Ovary (tissue), 9 donors: Measurements from ENCODE around the gene GJB3. TPM values are rescaled to one million over a fixed set of nuclear protein-coding genes. Genes with fewer than 3 reads are reported as not detected.
"Not testable (repeated sequence)": the region's sequence is repeated elsewhere in the genome, so short reads cannot be mapped to it uniquely, and the experiment has no call there.

ENCODE experiments used
- DNase-seq, 5 donors: peaks; one replicate each; pipeline ENCODE4 v3.0.0-alpha.2; 2019 to 2020
- H3K27ac ChIP-seq, 2 donors: fragments of 200-600 bp; one replicate each; pipeline versions ENCODE4 v1.5.1 to v1.8.0; 2019 to 2022
- H3K27me3 ChIP-seq: fragments of 200-600 bp; one replicate; pipeline ENCODE4 v1.8.0; 2022
- H3K36me3 ChIP-seq: fragments of 200-600 bp; sonication (generic); one replicate; pipeline ENCODE4 v1.5.1; 2019
- H3K4me1 ChIP-seq: one replicate; pipeline ENCODE4 v1.8.1; 2013; ENCODE audit warnings: mild to moderate bottlenecking, moderate library complexity; ENCODE audit not compliant: insufficient read depth
- H3K4me3 ChIP-seq: fragments of 200-600 bp; sonication (generic); one replicate; pipeline ENCODE4 v1.5.1; 2017
- H3K9me3 ChIP-seq, 2 donors: fragments of 200-600 bp in 1 of 2; sonication (generic) in 1 of 2; one replicate each; pipeline versions ENCODE4 v1.5.1 to v1.8.1; 2013 to 2019; ENCODE audit warnings: mild to moderate bottlenecking in 1 of 2, moderate library complexity in 1 of 2
- EP300 ChIP-seq: sonication (generic); formaldehyde crosslinking; IDR thresholded peaks from one replicate; pipeline ENCODE4 v1.6.1; 2017; ENCODE audit warnings: antibody characterized with exemption
- POLR2A ChIP-seq: fragments of 450-650 bp; IDR thresholded peaks from one replicate; pipeline ENCODE4 v1.6.1; 2017; ENCODE audit warnings: antibody characterized with exemption, mild to moderate bottlenecking, moderate library complexity
- WGBS, 3 donors: extraction: QIAGEN DNeasy Blood & Tissue Kit in 1 of 3; methylation state at CpG; one replicate each; pipeline versions ENCODE4 v1.1.5 to v1.1.7; 2013 to 2017; 5-methylcytosine and 5-hydroxymethylcytosine counted together
- intact Hi-C, 4 donors: fragments of 100-400 bp; cut with DNase I; formaldehyde crosslinking; loops; one replicate each; pipeline versions ENCODE4 v1.11.0 to v1.15.1; 2022 to 2023
- polyA plus RNA-seq, 2 donors: library from polyadenylated mRNA; stranded (reverse); fragments of 200-250 nt in 1 of 2; fragments of 350-450 nt in 1 of 2; fragmentation: Illumina TruSeq in 1 of 2; extraction: RNeasy Lipid Tissue Mini Kit (QIAGEN cat#74804) in 1 of 2; gene quantifications; one replicate each; pipeline ENCODE4 v1.2.3, GENCODE V29; 2013 to 2014
- total RNA-seq, 7 donors: library from RNA; depleted of rRNA in 2 of 7; stranded (reverse); fragments of >200 nt in 2 of 7; fragmentation: NEBNext Ultra II Directional in 3 of 7; extraction: Animal tissue kit (Norgen Biotek cat#: 25700) in 3 of 7; gene quantifications; one replicate each; pipeline versions ENCODE4 v1.1.0 to v1.2.4, GENCODE V29; 2016 to 2023
- TF ChIP-seq, protein P1 (sequence below), 3 donors: fragments of 450-650 bp in 2 of 3; fragments of 200-600 bp in 1 of 3; IDR thresholded peaks; one replicate each; pipeline versions ENCODE4 v1.5.1 to v1.8.0; 2016 to 2022; ENCODE audit warnings: antibody characterized with exemption in 3 of 3, mild to moderate bottlenecking in 1 of 3
- donor health status: DM: no; HTN: no; CAD: no; lungs with moderate emphysema.
- donor health status: DM: no; HTN: no; CAD: no.
- donor health status: Bipolar disorder and iron deficiency.
- donor health status: DM: yes; HTN: yes; CAD: no.
- donor health status: DM: no; HTN: no; CAD: no.
- donor health status: DM: yes; HTN: yes; CAD: no.

Gene GJB3
- total and polyA plus RNA-seq, 9 donors: 0.23 to 1.7 (median 0.32) TPM; not detected in 5

DNA sequence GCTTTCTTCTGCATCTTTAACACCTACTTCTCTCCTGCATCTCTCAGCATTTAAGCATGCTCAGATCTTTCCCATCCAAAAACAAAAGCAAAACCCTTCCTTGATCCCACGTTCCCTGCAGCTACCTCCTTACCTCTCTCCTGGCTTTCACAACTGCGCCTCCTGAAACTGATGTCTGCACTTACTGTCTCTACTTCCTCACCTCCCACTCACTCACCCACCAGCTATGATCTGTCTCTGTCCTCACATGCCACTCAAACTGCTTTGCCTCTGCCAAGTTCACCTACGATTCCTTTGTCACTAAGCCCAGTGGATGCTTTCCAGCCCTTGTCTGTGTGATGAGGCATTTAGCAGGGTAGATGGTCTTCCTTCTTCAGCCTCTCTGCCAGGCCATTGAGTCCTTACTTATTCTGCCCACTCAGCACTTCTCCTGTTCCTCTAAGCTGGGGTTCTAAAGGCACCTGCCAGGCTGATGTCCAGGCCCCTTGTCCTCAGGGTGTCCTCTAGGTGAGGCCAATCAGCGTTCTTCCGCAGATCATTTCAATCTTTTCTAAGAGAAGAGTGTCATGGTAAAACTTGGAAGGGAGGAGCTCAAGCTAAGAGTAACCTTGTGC lies 10.0 kb upstream of the GJB3 start:
- Histone ChIP-seq H3K4me1 (no peaks in the 10 kb centered on the region), H3K4me3 (no peak overlapping the region), H3K36me3 (no peaks in the 10 kb centered on the region), H3K27me3 (no peaks in the 10 kb centered on the region), H3K9me3 (no peaks in the 10 kb centered on the region), H3K27ac (no peak overlapping the region)
- whole genome bisulfite sequencing, 3 donors: 68 to 73% (median 73%) methylated on average over 5 of the region's 5 CpGs
- intact Hi-C loops: no loop called here
- TF ChIP-seq POLR2A: no peak
- TF ChIP-seq EP300: no peak
- TF ChIP-seq, protein P1, sequence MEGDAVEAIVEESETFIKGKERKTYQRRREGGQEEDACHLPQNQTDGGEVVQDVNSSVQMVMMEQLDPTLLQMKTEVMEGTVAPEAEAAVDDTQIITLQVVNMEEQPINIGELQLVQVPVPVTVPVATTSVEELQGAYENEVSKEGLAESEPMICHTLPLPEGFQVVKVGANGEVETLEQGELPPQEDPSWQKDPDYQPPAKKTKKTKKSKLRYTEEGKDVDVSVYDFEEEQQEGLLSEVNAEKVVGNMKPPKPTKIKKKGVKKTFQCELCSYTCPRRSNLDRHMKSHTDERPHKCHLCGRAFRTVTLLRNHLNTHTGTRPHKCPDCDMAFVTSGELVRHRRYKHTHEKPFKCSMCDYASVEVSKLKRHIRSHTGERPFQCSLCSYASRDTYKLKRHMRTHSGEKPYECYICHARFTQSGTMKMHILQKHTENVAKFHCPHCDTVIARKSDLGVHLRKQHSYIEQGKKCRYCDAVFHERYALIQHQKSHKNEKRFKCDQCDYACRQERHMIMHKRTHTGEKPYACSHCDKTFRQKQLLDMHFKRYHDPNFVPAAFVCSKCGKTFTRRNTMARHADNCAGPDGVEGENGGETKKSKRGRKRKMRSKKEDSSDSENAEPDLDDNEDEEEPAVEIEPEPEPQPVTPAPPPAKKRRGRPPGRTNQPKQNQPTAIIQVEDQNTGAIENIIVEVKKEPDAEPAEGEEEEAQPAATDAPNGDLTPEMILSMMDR (IDR thresholded peaks at IDR 0.05): no peak
- DNase-seq: no peak

DNA sequence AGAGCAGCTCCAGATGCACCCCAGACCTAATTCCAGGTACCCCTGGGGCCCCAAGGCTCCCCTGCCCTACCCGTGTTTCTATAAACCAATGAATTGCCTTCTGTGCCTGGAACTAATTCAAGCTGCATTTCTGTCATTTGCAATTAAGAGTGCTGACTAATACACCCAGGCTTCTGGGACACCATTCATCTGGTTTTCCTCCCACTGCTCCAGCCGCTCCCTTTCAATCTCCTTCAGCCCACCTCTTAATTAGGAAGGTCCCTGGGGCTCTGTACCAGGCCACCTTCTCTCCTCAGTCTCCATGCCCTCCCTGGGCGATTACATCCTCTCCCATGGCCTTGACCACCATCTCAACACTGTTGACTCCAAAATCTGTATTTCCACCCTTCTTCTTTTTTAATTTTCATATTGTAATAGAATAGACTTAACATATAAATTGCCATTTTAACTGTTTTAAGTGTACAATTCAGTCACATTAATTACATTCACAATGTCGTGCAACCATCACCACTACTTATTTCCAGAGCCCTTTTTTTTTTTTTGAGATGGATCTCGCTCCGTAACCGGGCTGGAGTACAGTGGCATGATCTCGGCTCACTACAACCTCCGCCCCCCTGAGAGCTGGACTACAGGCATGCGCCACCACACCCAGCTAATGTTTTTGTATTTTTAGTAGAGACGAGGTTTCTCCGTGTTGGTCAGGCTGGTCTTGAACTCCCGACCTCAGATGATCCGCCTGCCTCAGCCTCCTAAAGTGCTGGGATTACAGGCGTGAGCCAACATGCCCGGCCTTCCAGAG lies 9.2 kb upstream of the GJB3 start:
- no peak overlapping the region for H3K4me3 ChIP-seq
- 77 to 83% (median 82%) methylated on average over 16 of the region's 16 CpGs for WGBS, 3 donors
- no peaks in the 10 kb centered on the region for H3K4me1 ChIP-seq
- intact Hi-C loops: no loop called here
- no peaks in the 10 kb centered on the region for H3K9me3 ChIP-seq
- no peak for TF ChIP-seq EP300
- TF ChIP-seq, protein P1 (IDR thresholded peaks at IDR 0.05): no peak
- TF ChIP-seq POLR2A: no peak
- no peaks in the 10 kb centered on the region for H3K36me3 ChIP-seq
- H3K27ac ChIP-seq: no peak overlapping the region
- no peaks in the 10 kb centered on the region for H3K27me3 ChIP-seq
- DNase-seq: no peak

DNA sequence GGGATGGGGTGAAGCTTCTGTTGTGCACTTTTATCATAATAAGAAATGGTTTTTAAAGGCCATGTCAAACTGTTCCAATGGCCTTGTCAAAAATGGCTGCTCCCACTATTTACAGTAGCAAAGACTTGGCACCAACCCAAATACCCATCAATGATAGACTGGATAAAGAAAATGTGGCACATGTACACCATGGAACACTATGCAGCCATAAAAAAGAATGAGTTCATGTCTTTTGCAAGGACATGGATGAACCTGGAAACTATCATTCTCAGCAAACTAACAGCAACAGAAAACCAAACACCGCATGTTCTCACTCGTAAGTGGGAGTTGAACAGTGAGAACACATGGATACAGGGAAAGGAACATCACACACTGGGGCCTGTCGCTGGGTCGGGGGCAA lies 7.9 kb upstream of the GJB3 start:
- WGBS, 3 donors: 80 to 91% (median 81%) methylated on average over 4 of the region's 4 CpGs
- DNase-seq, intact Hi-C loops, H3K36me3 ChIP-seq, H3K4me1 ChIP-seq, H3K27me3 ChIP-seq, H3K27ac ChIP-seq, H3K9me3 ChIP-seq, H3K4me3 ChIP-seq: not testable (repeated sequence)

DNA sequence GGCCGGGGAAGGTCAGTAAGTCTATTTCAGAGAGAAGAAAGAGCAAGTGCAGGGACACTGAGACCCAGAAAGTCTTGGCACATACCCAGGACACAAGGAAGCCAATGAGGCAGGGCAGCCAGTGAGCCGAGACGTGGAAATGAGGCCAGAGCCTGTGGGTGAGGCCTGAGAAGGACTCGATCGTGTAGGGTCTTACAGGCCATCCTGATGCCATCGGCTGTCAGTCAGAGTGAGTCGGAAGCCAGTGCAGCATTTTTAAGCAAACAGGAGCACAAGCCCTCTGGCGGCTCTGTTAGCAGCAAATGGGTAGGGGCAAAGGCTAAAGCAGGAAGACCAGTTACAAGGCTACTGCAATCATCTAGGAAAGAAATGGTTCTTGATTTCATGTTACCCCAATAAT lies 6.1 kb upstream of the GJB3 start:
- no peaks in the 10 kb centered on the region for H3K4me1 ChIP-seq
- no peak overlapping the region for H3K27ac ChIP-seq
- H3K36me3 ChIP-seq: no peaks in the 10 kb centered on the region
- WGBS, 3 donors: 54 to 62% (median 55%) methylated on average over 8 of the region's 8 CpGs
- DNase-seq: no peak
- TF ChIP-seq EP300 (no peak), POLR2A (no peak)
- TF ChIP-seq, protein P1 (IDR thresholded peaks at IDR 0.05): no peak
- H3K4me3 ChIP-seq: no peak overlapping the region
- H3K27me3 ChIP-seq: no peaks in the 10 kb centered on the region
- intact Hi-C loops: no loop called here
- no peaks in the 10 kb centered on the region for H3K9me3 ChIP-seq

DNA sequence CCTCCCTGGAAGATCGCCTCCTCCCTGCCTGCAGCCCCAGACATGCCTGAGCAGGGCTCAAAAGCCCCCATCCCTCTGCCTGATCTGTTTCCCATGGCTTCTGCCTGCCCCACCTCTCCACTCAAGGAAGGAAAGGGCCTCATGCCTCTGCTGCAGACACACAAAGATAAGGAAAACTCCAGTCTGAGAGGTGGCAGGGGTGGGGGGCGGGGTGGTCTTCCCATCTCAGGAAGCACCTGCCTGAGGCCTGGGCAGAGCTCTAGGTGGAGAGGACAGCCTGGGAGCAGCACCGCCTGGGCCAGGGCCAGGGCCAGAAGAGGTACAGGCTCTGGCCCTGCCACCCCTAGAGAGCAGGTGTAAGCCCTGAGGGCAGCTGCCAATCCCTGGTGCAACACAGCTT lies 4.1 kb upstream of the GJB3 start:
- no peaks in the 10 kb centered on the region for H3K27me3 ChIP-seq

More for the DNA sequence above, 4.1 kb upstream of the GJB3 start:
- no peak overlapping the region for H3K4me3 ChIP-seq
- intact Hi-C loops: no loop called here
- H3K27ac ChIP-seq: no peak overlapping the region
- WGBS, 3 donors: 79 to 92% (median 85%) methylated on average over 3 of the region's 3 CpGs
- DNase-seq: no peak
- peaks cover 4% of the 10 kb centered on the region for H3K4me1 ChIP-seq
- no peak for TF ChIP-seq POLR2A
- TF ChIP-seq EP300: no peak
- TF ChIP-seq, protein P1 (IDR thresholded peaks at IDR 0.05): no peak
- no peaks in the 10 kb centered on the region for H3K9me3 ChIP-seq
- no peaks in the 10 kb centered on the region for H3K36me3 ChIP-seq
